GM23338 (cell line): ENCODE data around the gene PMIS2.

Experiments
- EZH2 ChIP-seq: fragments of 200-600 bp; sonication (generic); IDR thresholded peaks from one replicate; pipeline ENCODE4 v1.8.0; 2017; ENCODE audit warnings: antibody characterized with exemption, mild to moderate bottlenecking, low read depth; ENCODE audit not compliant: unreplicated experiment
- JUNB ChIP-seq: IDR thresholded peaks from one replicate; pipeline ENCODE4 v1.6.1; 2016; ENCODE audit warnings: antibody characterized with exemption; ENCODE audit not compliant: unreplicated experiment
- POLR2AphosphoS5 ChIP-seq: IDR thresholded peaks from 2 replicates; pipeline ENCODE4 v1.6.1; 2016; ENCODE audit warnings: antibody characterized with exemption, low read depth
- TF ChIP-seq, protein P1 (sequence below), 2 experiments: fragments of 200-600 bp in 1 of 2; sonication (generic) in 1 of 2; conservative IDR thresholded peaks; 2 replicates each; pipeline versions ENCODE4 v1.5.1 to v1.6.1; 2016 to 2017; ENCODE audit warnings: antibody characterized with exemption in 2 of 2, low read depth in 2 of 2, mild to moderate bottlenecking in 2 of 2, moderate library complexity in 1 of 2

DNA sequence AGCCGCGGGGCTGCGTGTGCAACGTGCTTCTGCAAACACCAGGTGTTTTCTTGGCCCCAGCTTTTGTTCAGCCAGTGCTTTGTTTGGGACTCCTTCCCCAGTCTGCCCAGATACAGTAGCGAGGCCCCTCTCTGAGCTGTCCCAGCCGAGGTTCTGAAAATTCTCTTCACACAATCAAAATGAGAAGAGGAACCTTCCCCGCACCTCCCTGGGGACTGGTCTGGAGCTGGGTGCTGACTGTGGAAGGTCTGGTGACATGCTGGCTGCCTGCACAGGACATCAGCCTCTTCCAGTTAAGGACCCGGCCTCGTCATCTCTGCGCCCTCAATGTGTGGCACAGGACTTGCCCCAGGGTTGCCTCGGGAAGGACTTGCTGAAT, 26.7 kb upstream of the PMIS2 start:
- TF ChIP-seq, protein P1, sequence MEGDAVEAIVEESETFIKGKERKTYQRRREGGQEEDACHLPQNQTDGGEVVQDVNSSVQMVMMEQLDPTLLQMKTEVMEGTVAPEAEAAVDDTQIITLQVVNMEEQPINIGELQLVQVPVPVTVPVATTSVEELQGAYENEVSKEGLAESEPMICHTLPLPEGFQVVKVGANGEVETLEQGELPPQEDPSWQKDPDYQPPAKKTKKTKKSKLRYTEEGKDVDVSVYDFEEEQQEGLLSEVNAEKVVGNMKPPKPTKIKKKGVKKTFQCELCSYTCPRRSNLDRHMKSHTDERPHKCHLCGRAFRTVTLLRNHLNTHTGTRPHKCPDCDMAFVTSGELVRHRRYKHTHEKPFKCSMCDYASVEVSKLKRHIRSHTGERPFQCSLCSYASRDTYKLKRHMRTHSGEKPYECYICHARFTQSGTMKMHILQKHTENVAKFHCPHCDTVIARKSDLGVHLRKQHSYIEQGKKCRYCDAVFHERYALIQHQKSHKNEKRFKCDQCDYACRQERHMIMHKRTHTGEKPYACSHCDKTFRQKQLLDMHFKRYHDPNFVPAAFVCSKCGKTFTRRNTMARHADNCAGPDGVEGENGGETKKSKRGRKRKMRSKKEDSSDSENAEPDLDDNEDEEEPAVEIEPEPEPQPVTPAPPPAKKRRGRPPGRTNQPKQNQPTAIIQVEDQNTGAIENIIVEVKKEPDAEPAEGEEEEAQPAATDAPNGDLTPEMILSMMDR (conservative IDR thresholded peaks at IDR 0.05; ENCODE audit: low read depth in 2 of 2): no peak
- TF ChIP-seq JUNB: no peak
- TF ChIP-seq POLR2AphosphoS5: no peak
- no peak for TF ChIP-seq EZH2
